Stimulated activated CD4-positive, alpha-beta T cell treated with anti-CD3 and anti-CD28 coated beads, Interleukin-15, amount 100 ng/mL, for 1 hour (primary cell): ENCODE data around the gene MRPL28.
A peak's percentile ranks its signal among the peaks of the same experiment; 100 is the strongest.
"Not testable (repeated sequence)": the region's sequence is repeated elsewhere in the genome, so short reads cannot be mapped to it uniquely, and the experiment has no call there.

ENCODE experiments used
- DNase-seq, 2 donors: peaks; one replicate each; pipeline ENCODE4 v3.0.0-alpha.2; 2020; ENCODE audit warnings: low read depth in 1 of 2, low spot score in 1 of 2

Gene MRPL28

DNA sequence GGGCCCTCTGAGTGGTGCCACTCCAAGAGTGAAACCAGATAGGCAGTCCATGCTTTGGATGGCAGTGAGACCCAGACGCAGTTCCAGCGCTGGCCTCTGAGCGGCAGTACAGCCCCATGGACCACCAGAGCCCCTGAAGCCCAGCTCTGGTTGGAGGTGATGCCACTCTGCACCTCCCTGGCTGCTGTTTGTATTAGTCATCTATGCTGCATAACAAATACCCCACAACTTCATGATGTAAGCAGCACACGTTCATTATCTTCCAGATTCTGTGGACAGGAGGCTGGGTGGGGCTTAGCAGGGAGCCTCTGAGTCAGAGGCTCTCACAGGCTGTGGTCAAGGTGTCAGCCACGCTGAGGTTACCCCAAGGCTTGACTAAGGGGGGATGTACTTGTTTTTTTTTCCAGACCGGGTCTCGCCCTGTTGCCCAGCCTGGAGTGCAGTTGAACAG lies 21.6 kb upstream of the MRPL28 start:
- peak; percentile 37 to 60 for DNase-seq

DNA sequence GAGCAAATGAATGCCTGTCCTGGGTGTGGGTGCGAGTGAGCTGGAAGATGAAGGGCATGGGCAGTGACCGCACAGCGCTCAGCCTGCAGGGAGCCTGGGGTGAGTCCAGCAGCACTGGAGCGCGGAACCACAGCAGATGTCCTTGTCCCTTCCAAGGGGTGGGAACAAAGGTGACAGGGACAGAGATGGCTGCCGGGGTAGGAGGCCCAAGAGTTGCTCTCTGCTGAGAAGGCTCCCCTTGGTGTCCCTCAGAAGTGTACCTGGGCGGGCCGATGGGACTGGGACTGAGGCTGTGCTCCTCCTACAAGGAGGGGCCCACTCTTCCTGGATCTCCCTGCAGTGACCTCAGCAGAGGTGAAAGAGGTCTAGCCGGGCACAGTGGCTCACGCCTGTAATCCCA lies 19.0 kb upstream of the MRPL28 start:
- no peak for DNase-seq

DNA sequence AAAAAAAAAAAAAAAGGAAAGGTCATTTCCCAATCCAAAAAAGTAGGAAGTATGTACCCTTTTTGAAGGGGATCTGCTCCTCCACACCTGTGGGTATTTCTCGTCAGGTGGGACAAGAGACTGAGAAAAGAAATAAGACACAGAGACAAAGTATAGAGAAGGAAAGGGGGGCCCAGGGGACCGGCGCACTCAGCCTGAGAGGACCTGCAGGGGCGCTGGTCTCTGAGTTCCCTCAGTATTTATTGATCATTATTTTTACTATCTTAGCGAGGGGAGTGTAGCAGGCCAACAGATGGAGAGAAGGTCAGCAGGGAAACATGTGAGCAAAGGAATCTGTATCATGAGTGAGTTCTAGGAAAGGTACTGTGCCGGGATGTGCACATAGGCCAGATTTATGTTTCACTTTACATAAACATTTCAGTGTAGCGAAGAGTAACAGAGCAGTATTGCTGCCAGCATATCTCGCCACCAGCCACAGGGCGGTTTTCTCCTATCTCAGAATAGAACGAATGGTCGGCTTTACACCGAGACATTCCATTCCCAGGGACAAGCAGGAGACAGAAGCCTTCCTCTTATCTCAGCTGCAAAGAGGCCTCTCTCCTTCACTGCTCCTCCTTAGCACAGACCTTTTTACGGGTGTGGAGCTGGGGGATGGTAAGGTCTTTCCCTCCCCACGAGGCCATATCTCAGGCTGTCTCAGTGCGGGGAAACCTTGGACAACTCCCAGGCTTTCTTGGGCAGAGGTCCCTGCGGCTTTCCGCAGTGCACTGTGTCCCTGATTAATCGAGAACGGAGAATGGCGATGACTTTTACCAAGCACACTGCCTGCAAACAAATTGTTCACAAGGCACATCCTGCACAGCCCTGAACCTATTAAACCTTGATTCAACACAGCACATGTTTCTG lies 17.7 kb upstream of the MRPL28 start:
- not testable (repeated sequence) for DNase-seq

DNA sequence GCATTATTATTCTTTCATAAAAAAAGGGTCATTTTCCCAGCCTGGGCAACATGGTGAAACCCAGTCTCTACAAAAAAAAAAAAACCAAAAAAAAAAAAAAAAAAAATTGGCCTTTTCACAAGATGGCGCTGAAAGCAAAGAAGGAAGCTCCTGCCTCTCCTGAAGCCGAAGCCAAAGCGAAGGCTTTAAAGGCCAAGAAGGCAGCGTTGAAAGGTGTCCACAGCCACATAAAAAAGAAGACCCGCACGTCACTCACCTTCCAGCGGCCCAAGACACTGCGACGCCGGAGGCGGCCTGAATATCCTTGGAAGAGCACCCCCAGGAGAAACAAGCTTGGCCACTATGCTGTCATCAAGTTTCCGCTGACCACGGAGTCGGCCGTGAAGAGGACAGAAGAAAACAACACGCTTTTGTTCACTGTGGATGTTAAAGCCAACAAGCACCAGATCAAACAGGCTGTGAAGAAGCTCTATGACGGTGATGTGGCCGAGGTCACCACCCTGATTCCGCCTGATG lies 16.4 kb upstream of the MRPL28 start:
- DNase-seq = no peak

DNA sequence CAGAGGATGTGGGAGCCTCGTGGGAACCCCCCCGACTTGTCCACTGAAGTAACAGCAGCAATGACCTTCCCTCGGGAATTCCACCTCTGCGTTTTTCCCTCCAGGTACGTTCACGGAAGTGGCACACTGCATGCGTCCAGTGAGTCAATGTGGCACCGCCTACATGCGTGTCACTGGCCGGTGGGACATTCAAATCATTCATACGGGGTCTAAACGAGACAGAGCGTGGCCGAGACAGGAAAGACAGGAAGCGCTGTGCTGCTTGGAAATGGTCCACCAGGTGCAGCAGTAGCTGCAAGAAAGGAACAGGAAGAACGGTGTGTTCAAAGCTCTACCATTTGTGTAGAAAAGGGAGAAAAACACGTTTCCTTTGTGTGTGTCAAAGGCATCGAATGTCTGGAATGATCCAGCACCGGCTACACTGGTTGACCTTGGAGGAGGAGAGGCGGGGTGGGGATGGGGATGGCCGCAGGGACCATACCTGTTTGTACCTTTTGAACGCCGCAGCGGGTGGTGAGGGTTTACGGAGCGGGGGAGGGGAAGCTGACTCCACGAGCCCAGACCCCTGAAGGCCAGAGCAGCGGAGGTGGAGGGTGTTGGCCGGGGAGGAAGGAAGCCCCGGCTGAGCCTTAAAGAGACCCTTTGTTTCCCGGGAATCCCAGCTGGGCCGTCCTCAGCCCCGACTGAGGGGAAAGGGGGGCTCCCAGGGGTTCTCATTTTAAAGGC lies 13.2 kb upstream of the MRPL28 start:
- DNase-seq = no peak

DNA sequence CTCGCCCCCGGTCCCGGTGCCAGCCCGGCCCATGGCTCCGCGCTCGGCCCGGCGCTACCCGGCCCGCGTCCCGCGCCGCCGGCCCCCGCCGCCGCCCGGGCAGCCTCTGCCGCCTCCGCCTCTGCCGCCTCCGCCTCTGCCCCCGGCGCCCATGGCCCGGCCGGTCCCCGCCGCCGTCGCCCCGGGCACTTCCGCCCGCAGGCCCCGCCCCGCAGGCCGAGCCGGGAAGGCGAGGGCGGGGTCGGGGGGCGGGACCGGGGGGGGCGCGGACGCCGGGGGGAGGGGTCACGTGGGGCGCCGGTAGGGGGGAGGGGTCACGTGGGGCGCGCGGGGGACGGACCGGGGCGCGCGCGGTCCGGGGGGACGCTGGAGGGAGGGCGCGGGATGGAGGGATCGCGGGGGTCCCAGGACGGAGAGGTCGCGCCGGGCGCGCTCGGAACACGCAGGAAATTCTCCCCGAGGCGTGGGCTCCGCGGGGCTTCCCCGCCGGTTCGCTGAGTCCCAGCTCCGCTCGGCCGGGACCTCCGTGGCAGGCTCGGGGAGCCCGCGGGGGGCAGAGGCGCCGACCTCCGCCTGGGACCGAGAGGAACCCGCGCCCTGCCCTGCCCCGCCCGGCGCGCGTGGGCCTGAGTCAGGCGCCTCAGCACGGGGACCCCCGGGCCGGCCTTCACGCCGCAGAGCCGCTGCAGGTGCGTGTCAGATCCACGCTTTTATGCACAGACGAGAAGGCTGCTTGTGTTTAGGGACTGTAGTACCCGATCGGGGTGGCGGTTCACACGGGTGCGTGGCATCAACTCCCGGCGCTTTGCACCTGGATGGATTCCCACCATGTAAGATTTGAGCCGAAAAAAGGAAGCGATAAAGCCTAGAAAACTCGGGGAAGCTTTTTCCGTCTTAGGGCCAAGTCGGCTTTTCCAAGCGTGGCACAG lies 11.7 kb upstream of the MRPL28 start, which contains the start of gene PGAP6:
TSS of gene PGAP6 (minus strand) at position 190 of the 929 bp plus-strand sequence. CDS start at position 33, 157 bp downstream.
- peak; percentile 47 to 65 for DNase-seq

DNA sequence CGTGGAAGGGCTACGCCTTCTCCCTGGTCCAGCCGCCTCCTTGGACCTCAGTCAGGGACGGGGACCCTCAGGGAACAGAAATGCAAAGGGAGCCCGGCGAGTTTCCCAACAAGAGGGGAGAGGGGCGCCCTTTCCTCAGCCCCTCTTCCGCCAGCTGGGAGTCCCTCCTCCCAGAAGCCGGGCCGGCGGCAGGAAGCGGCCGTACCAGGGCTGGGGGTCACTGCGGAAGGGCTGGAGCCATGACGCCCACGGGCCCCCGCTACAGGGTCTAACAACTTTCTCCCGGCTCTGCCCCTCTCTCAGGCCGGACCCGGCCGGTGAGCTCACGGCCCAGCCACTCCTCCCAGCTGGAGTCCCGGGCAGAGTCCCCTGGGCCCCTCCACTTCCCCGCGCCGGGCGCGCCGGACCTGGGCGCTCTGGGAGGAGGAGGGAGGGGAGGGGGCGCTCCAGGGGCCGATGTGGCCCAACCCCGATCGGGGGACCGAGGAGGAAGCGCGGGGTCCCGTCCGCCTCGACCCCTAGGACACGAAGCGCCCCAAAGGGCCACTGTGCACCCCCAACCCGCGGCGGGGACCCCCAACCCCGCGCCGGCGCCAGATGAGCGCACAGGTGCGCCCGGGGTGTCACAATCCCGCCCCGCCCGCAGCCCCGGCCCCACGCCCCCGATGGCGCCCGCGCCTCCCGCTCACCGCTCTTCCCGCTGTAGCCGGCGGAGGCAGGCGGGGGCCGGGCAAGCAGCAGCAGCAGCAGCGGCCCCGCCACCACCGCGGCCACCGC lies 10.9 kb upstream of the MRPL28 start:
- no peak for DNase-seq

DNA sequence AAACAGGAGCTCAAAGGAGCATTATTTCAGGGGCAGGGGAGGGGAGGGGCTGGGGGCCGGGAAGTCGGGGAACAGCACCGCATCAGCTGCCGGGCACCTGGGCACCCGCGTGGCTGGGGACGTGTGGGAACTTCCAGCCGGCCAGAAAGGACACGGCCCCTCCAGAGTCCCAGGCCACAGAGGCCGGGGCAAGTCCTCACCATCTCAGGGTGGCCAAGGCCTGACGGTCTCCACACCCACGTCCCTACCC lies 10.3 kb upstream of the MRPL28 start:
- DNase-seq = no peak

DNA sequence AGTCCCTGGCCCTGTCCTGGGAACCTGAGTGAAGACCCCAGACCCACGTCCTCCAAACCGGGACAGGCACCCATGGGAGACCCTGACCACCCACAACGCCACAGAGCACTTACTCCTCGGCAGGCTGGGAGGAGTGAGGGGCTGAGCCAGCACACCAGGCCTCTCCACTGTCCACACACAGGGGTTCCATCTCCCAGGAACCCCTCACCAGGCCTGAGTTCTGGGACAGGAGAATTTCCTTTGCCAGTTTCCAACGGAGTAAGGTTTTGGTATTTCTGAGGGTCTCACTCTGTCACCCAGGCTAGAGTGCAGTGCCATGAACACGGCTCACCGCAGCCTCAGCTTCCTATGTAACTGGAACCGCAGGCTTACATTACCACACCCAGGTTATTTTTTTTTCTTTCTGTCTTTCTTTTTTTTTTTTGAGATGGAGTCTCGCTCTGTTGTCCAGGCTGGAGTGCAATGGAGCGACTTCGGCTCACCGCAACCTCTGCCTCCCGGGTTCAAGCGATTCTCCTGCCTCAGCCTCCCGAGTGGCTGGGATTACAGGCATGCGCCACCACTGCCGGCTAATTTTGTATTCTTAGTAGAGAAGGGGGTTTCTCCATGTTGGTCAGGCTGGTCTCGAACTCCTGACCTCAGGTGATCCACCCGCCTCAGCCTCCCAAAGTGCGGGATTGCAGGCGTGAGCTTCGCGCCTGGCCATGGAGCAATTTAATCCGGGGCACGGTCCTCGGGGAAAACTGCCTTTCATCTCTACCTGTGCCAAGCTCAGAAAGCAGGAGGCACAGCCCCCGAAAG lies 9.8 kb upstream of the MRPL28 start:
- no peak for DNase-seq

DNA sequence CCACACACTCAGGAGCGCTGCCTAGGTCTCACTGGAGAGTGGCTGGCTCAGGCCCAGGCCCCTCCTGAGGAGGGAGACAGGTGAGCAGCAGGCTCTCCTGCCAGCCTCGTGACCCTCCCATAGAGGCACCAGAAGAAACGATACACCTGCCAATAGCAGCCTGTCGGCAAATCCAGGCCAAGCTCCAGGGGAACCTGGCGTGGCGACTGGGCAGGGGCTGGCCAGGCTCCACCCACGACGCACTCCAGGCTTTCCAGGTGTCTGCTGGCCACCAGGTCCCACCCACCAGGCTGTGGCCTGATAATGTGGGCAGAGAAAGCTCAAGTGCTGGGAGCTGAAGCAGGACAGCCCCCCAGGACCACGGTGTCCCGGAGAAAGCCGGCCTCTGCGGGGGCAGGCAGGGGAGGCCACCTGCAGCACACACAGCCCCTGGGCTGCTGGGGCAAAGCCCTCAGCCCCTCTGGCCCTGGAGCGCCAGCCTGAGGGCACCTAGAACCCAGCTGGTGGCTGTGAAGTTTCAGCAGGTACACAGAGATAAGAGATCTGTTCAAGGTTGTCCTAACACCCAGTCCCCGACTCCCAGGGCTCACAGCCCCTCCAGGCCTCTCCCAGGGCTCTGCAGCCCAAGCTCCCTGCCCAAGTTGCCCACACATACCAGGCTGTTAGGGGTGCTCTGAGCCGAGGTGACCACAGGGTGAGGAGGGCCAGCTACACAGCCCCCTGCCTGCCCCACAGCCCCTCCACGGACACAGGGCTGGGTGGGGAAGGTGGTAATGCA lies 9.0 kb upstream of the MRPL28 start:
- DNase-seq = no peak

DNA sequence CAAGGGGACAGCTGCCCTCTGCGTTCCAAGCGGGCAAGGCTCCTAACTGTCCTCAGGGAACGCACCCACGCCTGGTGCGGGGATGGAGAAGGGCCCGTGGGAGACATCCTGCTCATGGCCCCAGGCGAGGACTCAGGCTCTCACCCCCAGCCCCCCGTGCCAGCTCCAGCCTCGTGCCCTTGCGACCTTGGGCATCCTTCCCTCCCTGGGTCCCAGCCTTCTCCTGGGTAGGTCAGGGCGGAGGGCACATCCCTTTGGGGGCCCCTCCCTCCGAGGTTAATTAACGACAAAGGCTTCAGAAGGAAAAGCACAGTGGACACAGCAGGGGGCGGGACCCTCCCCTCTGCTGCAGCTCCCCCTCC lies 8.5 kb upstream of the MRPL28 start:
- no peak for DNase-seq

DNA sequence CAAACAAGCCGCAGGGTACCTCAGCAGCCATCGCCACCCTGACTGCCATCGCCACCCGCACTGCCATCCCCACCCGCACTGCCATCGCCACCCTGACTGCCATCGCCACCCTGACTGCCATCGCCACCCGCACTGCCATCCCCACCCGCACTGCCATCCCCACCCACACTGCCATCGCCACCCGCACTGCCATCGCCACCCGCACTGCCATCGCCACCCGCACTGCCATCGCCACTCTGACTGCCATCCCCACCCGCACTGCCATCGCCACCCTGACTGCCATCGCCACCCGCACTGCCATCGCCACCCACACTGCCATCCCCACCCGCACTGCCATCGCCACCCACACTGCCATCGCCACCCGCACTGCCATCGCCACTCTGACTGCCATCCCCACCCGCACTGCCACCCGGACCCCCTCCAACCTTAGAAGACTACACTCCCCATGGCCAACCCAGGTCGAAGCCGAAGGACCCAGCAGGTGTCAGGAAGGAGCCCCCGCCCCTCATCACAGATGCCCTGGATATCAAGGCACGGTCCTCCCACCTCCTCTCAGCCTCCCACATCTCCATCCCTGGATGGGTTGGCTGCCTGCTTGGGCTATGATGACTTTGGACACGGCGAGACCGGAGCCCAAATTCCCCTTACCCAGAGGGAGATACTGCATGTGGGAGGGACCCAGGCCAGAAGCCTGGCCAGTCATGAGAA lies 7.9 kb upstream of the MRPL28 start:
- not testable (repeated sequence) for DNase-seq

DNA sequence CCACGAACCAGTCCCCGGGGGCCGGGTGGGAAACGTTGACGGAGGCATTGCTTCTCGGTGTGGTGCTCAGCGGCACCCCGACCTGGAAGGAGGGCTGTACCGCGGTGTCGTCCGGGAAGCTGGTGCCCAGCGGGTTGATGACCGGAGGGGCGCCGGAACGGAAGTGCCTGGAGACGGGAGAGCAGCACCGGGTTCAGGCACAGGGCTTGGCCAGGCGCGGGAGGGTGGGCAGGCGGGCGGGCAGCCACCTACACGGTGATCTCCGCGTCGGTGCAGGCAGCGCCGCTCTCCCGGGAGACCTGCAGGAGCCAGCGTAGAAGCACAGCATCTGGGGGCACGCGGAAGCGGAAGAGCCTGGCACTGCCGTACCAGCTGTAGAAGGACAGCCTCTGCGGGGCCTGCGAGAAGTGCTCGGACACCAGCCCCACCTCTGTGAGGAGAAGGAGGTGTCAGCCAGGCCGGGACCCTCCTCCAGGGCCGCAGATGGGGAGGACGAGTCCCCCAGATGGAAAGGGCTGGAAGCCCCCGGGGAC lies 7.1 kb upstream of the MRPL28 start:
- no peak for DNase-seq

DNA sequence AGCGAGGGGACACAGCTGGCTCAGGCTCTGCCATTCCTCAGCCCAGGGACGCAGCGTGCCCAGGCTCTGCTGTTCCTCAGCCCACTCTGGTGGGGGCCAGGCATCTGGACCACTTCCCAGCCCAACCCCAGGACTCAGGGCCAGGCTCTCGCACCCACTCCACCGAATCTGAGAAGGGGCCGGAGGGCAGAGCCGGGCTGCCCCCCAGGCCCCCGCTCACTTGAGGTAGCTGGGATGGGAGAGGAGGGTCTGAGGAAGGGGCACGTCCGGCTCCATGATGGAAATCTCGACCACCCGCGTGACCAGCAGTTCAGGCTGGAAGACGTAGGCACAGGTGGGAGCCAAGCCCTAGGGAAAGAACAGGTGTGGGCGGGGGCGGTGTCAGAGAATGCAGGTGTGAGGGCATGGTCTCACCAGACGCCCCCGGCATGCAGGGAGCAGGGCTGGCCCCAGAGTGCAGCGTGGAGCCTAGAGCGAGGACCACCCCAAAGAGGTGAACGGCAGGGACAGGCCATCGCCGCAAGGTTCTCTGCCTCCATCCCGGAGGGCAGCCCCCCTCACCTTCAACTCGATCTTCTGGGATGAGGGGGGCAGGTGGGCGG lies 6.6 kb upstream of the MRPL28 start:
- no peak for DNase-seq

DNA sequence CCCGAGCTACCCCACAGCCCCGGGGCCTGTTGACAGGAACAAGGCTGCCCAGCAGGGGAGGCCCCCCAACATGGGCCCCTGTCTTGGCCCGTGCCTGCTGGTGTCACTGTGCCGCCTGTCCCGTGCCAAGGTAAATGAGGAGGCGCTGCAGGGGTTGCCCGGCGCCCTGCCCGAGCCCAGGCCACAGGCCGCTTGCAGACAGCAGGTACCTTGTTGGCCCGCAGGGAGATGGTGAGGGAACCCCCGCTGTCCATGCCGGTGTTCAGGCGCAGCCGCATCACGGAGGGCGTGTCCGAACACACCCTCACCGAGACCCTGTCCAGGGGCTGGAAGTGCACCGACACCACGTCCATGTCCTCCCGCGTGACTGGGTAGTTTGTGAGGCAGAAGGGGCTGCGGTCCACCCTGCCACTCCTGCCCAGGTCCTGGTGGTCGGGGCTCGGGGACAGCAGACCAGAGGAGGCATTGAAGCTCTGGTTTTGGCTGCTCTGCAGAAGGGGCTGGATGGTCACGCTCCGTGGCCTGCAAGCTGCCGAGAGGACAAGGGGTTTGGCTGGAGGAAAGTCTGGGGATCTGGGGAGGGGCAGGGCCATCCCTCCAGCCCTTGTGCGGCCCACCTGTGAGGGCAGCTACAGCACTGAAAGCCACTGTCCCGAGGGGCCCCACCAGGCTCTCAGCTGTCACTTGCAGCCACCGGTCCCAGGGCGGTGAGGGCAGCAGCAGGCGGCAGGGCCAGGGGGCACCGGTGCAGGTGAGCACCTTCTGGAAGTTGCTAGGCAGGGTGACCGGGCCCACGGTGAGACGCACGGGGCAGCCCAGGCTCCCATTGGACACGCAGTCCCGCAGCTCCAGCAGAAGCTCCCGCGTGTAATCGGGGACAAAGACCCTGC lies 5.8 kb upstream of the MRPL28 start:
- DNase-seq = no peak

DNA sequence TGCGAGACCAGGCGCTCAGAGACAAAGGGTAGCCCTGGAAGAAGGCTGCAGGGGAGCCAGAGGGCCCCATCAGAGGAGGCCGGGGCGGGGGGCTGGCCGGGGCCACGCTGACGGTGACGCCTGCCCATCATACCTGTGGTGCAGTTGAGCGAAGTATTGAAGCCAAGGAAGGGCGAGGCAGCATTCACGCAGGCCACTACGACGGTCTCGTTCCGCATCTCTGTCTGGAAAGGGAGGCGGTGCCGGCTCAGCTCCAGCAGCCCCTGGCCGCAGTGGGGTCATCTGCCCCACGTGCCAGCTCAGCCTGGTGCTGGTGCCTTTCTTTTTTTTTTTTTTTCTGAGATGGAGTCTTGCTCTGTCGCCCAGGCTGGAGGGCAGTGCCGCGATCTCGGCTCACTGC lies 4.9 kb upstream of the MRPL28 start:
- no peak for DNase-seq

DNA sequence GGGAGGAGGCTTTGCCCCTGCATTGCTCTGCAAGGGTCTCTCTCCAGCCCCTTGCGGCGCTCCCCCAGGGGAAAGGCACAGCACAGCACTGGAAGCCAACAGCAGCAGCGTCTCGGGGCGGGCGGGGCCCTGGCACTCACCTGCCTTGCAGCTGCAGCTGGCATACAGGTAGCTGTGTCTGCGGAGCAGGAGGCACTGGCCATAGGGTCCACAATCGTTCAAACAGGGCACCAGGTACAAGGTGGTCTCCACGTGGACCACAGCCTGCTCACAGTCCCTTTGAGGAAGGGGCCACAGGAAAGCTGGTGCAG lies 4.2 kb upstream of the MRPL28 start:
- DNase-seq = no peak
